Ascending aorta (tissue), 2 donors: ENCODE measurements around the gene TMEM169. TPM values are rescaled to one million over a fixed set of nuclear protein-coding genes. Genes with fewer than 3 reads are reported as not detected.

ENCODE experiments used
- DNase-seq, 2 donors: peaks; one replicate each; pipeline ENCODE4 v3.0.0-alpha.2; 2019; ENCODE audit warnings: low spot score in 2 of 2
- H3K27ac ChIP-seq, 2 donors: fragments of 200-600 bp; sonication (generic); one replicate each; pipeline ENCODE4 v1.5.1; 2016 to 2017; ENCODE audit warnings: mild to moderate bottlenecking in 1 of 2
- H3K27me3 ChIP-seq: fragments of 200-600 bp; sonication (generic); one replicate; pipeline ENCODE4 v1.5.1; 2017
- H3K36me3 ChIP-seq, 2 donors: fragments of 200-600 bp; sonication (generic); one replicate each; pipeline ENCODE4 v1.5.1; 2016
- H3K4me1 ChIP-seq, 2 donors: fragments of 200-600 bp; sonication (generic); one replicate each; pipeline ENCODE4 v1.5.1; 2016 to 2017; ENCODE audit warnings: mild to moderate bottlenecking in 1 of 2
- H3K4me3 ChIP-seq, 2 donors: fragments of 200-600 bp; sonication (generic); one replicate each; pipeline ENCODE4 v1.5.1; 2016 to 2017; ENCODE audit warnings: mild to moderate bottlenecking in 1 of 2
- H3K9me3 ChIP-seq, 2 donors: fragments of 200-600 bp; sonication (generic); one replicate each; pipeline ENCODE4 v1.5.1; 2016
- CTCF ChIP-seq, 3 experiments: fragments of 200-600 bp in 2 of 3; fragments of 450-650 bp in 1 of 3; sonication (generic) in 2 of 3; IDR thresholded peaks; one replicate each; pipeline ENCODE4 v1.5.1; 2016 to 2019; ENCODE audit warnings: antibody characterized with exemption in 3 of 3, mild to moderate bottlenecking in 1 of 3, moderate library complexity in 1 of 3
- intact Hi-C: fragments of 100-400 bp; cut with DNase I; formaldehyde crosslinking; loops from one replicate; pipeline ENCODE4 v1.15.1; 2023
- total RNA-seq: library from RNA; depleted of rRNA; stranded (reverse); fragments of >200 nt; gene quantifications from one replicate; pipeline ENCODE4 v1.1.0, GENCODE V29; 2016

TMEM169 gene
- total RNA-seq, 1 donor from 2014 or later, result 7.3 TPM

DNA sequence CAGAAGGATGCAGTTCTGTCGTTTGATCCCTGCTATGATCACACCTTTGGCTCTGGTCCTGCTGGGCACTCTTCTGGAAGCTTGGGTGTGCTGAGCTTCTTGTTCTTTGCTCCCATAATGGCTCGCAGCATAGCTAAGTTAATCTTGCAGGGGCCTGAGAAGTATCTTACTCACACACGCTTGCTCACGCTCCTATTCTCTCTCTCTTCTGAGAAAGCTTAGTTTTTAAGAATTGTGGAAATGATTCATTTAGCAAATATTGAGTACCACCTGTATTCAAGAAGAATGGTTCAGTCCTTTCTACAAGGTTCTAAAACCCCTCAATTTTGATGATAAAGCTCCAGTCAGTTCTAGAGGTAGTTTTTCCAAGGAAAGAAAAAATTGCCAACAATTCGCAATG lies 68.0 kb downstream of the TMEM169 start:
- no peaks in the 10 kb centered on the region for H3K27me3 ChIP-seq
- H3K4me1 ChIP-seq, result no peaks in the 10 kb centered on the region
- intact Hi-C loops, result no loop called here
- no peak for TF ChIP-seq CTCF (IDR thresholded peaks at IDR 0.05)
- H3K36me3 ChIP-seq, result peaks cover 65 to 87% of the 10 kb centered on the region in 2 donors
- no peak for DNase-seq
- no peaks in the 10 kb centered on the region for H3K9me3 ChIP-seq
- no peak overlapping the region for H3K27ac ChIP-seq
- no peak overlapping the region for H3K4me3 ChIP-seq

DNA sequence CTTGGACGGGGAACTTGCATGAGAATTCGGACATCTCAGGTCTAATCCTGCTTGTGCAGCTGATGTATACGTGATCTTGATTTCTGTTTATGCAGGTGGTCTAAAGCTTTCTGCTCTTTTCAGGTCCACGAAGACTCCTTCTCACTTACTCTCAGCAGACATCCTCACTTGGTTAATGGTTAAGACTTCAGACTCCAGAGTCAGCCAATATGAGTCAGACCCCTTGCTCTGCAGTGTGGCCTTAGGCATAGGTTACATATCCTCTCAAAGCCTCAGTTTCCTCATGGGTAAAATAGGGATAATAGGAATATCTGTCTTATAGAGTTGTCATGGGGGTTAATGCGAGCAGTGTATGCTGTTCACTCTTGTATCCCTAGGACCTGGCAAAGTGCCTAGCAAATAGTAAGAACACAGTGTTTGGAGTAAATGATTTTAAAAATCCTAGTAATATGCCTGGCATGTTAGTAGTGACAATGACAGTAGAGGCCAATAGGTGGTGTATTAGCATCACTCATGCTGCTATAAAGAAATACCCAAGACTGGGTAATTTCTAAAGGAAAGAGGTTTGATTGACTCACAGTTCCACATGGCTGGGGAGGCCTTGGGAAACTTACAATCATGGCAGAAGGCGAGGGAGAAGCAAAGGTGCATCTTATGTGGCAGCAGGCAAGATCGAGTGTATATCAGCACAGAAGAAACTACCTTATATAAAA lies 69.8 kb downstream of the TMEM169 start:
- Histone ChIP-seq H3K4me3 (no peak overlapping the region), H3K27ac (no peak overlapping the region), H3K27me3 (no peaks in the 10 kb centered on the region), H3K9me3 (no peaks in the 10 kb centered on the region), H3K4me1 (no peaks in the 10 kb centered on the region), H3K36me3 (peaks cover 68 to 84% of the 10 kb centered on the region in 2 donors)
- intact Hi-C loops, result no loop called here
- no peak for TF ChIP-seq CTCF (IDR thresholded peaks at IDR 0.05)
- no peak for DNase-seq

Other genes starting within 250 kb of the TMEM169 start
- gene MREG, start 68.4 kb upstream of the TMEM169 start, total RNA-seq, result not detected
- gene PECR, start 110 bp upstream of the TMEM169 start, total RNA-seq, result 32.2 TPM
- 45.4 TPM for gene XRCC5, start 27.4 kb downstream of the TMEM169 start, total RNA-seq